C4-2B (cell line): Measurements from ENCODE around the gene KIT.

Experiments
- H3K27ac ChIP-seq: fragments of 450-650 bp; 2 replicates; pipeline ENCODE4 v1.5.1; 2017
- CTCF ChIP-seq: fragments of 450-650 bp; conservative IDR thresholded peaks from 2 replicates; pipeline ENCODE4 v1.5.1; 2017; ENCODE audit warnings: mild to moderate bottlenecking
- ZFX ChIP-seq: fragments of 450-650 bp; IDR thresholded peaks from 2 replicates; pipeline ENCODE4 v1.6.1; 2017

KIT gene

GRCh38 chr4:54654753-54655152 is 3.0 kb upstream of the KIT start:
- TF ChIP-seq CTCF (no peak), ZFX (no peak)

GRCh38 chr4:54657185-54657550 is 589 bp upstream of the KIT start:
- TF ChIP-seq CTCF (no peak), ZFX (no peak)
- no peak overlapping the region for H3K27ac ChIP-seq

More at GRCh38 chr4:54654753-54655152, 3.0 kb upstream of the KIT start:
- no peak overlapping the region for H3K27ac ChIP-seq

- no peak for TF ChIP-seq ZFX
- peak; percentile 58 for TF ChIP-seq CTCF
- peak overlapping the region; percentile 33 for H3K27ac ChIP-seq
Observed at GRCh38 chr4:54658252-54659093, 716 bp downstream of the KIT start.

GRCh38 chr4:54659313-54659712 is 1.6 kb downstream of the KIT start:
- no peak for TF ChIP-seq CTCF
- no peak for TF ChIP-seq ZFX
- no peak overlapping the region; the same call in 1 of the 2 replicates for H3K27ac ChIP-seq

GRCh38 chr4:54659749-54660535 is 2.2 kb downstream of the KIT start:
- no peak for TF ChIP-seq ZFX
- TF ChIP-seq CTCF, result no peak
- no peak overlapping the region for H3K27ac ChIP-seq

GRCh38 chr4:54660591-54660990 is 2.8 kb downstream of the KIT start:
- TF ChIP-seq CTCF, result no peak
- no peak for TF ChIP-seq ZFX
- H3K27ac ChIP-seq, result no peak overlapping the region

GRCh38 chr4:54661169-54661568 is 3.4 kb downstream of the KIT start:
- H3K27ac ChIP-seq, result no peak overlapping the region
- TF ChIP-seq CTCF (no peak), ZFX (no peak)
